Measurements from ENCODE around the gene OTOR. TPM values are rescaled to one million over a fixed set of nuclear protein-coding genes. Genes with fewer than 3 reads are reported as not detected.

OTOR gene
- total RNA-seq, 1 experiment from 2014 or later, result not detected

DNA sequence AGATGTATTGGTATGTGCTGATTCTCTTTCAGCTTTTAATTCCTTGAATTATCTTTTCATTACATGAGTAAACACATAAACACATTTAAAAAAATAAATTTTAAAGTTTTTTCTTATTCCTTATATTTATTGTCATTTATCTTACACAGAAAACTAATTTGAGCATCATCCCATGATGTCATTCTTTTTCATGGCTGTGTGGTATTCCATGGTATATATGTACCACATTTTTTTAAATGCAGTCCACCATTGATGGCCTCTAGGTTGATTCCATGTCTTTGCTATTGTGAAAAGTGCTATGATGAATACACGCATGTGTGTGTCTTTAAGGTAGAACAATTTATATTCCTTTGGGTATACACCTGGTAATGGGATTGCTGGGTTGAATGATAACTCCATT lies 33.3 kb downstream of the OTOR start:
- Histone ChIP-seq H3K27ac (ENCODE audit: insufficient read length, low read depth, low read length) (no peak overlapping the region), H2BK12ac (ENCODE audit: insufficient read length, low read depth, low read length) (no peak overlapping the region), H3T11ph (ENCODE audit: low read length) (no peak overlapping the region), H4K20me1 (ENCODE audit: control insufficient read depth, insufficient read depth, insufficient read length) (no peaks in the 10 kb centered on the region), H2BK15ac (ENCODE audit: low read depth, low read length) (no peak overlapping the region), H3K79me2 (ENCODE audit: insufficient read depth, low read length) (no peaks in the 10 kb centered on the region), H3K9me3 (ENCODE audit: control insufficient read depth, low read depth, low read length) (no peaks in the 10 kb centered on the region), H2AK5ac (ENCODE audit: insufficient read length, low read length) (no peak overlapping the region), H3K56ac (ENCODE audit: insufficient read length, low read depth, low read length) (no peak overlapping the region), H4K5ac (ENCODE audit: insufficient read length, low read depth, low read length) (no peak overlapping the region), H3K18ac (ENCODE audit: insufficient read length, low read depth, low read length) (no peak overlapping the region), H3K4me1 (ENCODE audit: insufficient read depth, low read length) (0 out of 2 replicates have a peak, but pooled peaks cover 5% of the 10 kb centered on the region), H2BK5ac (ENCODE audit: insufficient read length, low read length) (no peak overlapping the region), H2AFZ (ENCODE audit: low read length) (no peak overlapping the region), H3K79me1 (ENCODE audit: insufficient read depth, low read depth, low read length, poor library complexity, severe bottlenecking) (no peaks in the 10 kb centered on the region), H3K4ac (ENCODE audit: low read depth, low read length) (no peak overlapping the region), H3K27me3 (ENCODE audit: insufficient read depth, low read length) (no peaks in the 10 kb centered on the region), H4K91ac (ENCODE audit: insufficient read length, low read depth, low read length) (no peak overlapping the region), H2BK120ac (ENCODE audit: low read depth, low read length, poor library complexity, severe bottlenecking) (no peak overlapping the region), H3K4me2 (ENCODE audit: insufficient read depth, insufficient read length, low read length) (no peak overlapping the region), H3K23me2 (ENCODE audit: insufficient read length, low read depth, low read length, poor library complexity, severe bottlenecking) (no peaks in the 10 kb centered on the region), H3K9ac (ENCODE audit: extremely low read depth, insufficient read length, low read length) (no peak overlapping the region), H4K8ac (replicated peaks; ENCODE audit: insufficient read length, low read depth, low read length) (no peak overlapping the region), H3K14ac (ENCODE audit: insufficient read depth, low read length) (no peak overlapping the region), H3K23ac (ENCODE audit: insufficient read length, low read depth, low read length) (no peak overlapping the region), H2BK20ac (ENCODE audit: low read depth, low read length, poor library complexity, severe bottlenecking) (no peak overlapping the region)
- Mint-ChIP-seq H3K9me3 (peaks cover 6 to 11% of the 10 kb centered on the region in 2 experiments; a peak in 3 of 5 replicates), H3K27ac (no peak overlapping the region), H3K4me1 (peaks cover 12 to 21% of the 10 kb centered on the region in 2 experiments), H3K27me3 (ENCODE audit: low read depth) (no peaks in the 10 kb centered on the region), H3K4me3 (no peak overlapping the region), H3K36me3 (ENCODE audit: insufficient read depth in 1 of 3, low read depth in 3 of 3) (peaks cover 0 to 7% (median 0%) of the 10 kb centered on the region in 3 experiments; a peak in 3 of 7 replicates)
- no peak for DNase-seq
- TF ChIP-seq CTCF (conservative IDR thresholded peaks at IDR 0.05), result no peak
- no CpG with 5 or more reads among the region's 1 CpG for WGBS (ENCODE audit: extremely low coverage, insufficient read length, low lambda C conversion rate)

Measured in H9 (cell line).